IPS-20b (cell line): Measurements from ENCODE around the gene PRG2.

Source experiments
- H3K27ac ChIP-seq: one replicate; pipeline ENCODE4 v1.5.1; 2013; ENCODE audit warnings: low read length
- H3K27me3 ChIP-seq: 2 replicates; pipeline ENCODE4 v1.6.1; 2013; ENCODE audit warnings: mild to moderate bottlenecking, low read length, inconsistent platforms; ENCODE audit not compliant: insufficient read depth
- H3K36me3 ChIP-seq: 2 replicates; pipeline ENCODE4 v1.6.1; 2013; ENCODE audit warnings: low read depth, mild to moderate bottlenecking, inconsistent platforms, low read length, moderate library complexity; ENCODE audit not compliant: insufficient read depth
- H3K4me1 ChIP-seq: 2 replicates; pipeline ENCODE4 v1.6.1; 2013; ENCODE audit warnings: mild to moderate bottlenecking, control low read depth, inconsistent platforms, low read length, moderate library complexity; ENCODE audit not compliant: insufficient read depth
- H3K4me3 ChIP-seq: 2 replicates; pipeline ENCODE4 v1.5.1; 2013; ENCODE audit warnings: mild to moderate bottlenecking, low read length, inconsistent platforms
- H3K9ac ChIP-seq: 2 replicates; pipeline ENCODE4 v1.6.1; 2013; ENCODE audit warnings: low read depth, mild to moderate bottlenecking, inconsistent platforms, low read length, moderate library complexity
- H3K9me3 ChIP-seq: 2 replicates; pipeline ENCODE4 v1.6.1; 2013; ENCODE audit warnings: mild to moderate bottlenecking, low read depth, low read length, inconsistent platforms; ENCODE audit not compliant: insufficient read depth

The PRG2 gene

DNA sequence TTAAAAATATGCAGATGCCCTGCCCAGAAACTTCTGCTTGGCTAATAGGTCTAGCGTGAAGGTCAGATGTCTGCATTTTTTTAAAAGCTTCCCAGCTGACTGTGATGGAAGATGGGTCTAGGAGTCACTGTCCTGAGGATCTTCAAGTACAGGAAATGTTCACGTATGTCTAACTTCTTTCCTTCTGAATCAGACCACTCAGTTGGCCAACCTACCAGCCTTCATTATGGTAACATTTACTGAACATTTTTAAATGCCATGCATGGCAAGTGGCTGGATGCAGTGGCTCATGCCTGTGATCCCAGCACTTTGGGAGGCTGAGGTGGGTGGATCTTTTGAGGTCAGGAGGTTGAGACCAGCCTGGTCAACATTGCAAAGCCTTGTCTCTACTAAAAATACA is 1.1 kb upstream of the PRG2 start:
- no peaks in the 10 kb centered on the region for H3K36me3 ChIP-seq

DNA sequence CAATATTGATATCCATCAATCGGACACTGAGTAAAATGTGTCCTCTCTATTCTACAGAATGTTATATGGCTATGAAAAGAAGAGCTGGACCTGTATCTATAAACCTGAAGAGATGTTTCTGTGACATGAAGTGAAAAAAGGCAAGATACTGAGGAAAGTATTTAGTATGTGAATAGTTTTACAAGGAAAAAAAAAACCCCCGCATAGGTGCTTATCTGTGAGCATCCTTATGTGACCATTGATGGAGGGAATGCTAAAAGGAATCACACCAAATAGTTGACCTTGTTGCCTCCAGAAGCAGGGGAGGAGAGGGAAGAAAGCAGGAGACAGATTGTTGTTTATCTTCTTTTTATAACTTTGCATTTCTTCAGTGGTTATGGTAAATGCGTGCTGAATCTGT is 661 bp upstream of the PRG2 start:
- no peak overlapping the region for H3K9ac ChIP-seq
- H3K9me3 ChIP-seq, result no peaks in the 10 kb centered on the region
- no peak overlapping the region for H3K27ac ChIP-seq
- H3K36me3 ChIP-seq, result no peaks in the 10 kb centered on the region
- peaks cover 21% of the 10 kb centered on the region for H3K27me3 ChIP-seq
- no peaks in the 10 kb centered on the region for H3K4me1 ChIP-seq
- H3K4me3 ChIP-seq, result no peak overlapping the region

More for the DNA sequence above, 1.1 kb upstream of the PRG2 start:
- H3K27ac ChIP-seq, result no peak overlapping the region
- H3K27me3 ChIP-seq, result peaks cover 21% of the 10 kb centered on the region
- H3K9ac ChIP-seq, result no peak overlapping the region
- no peak overlapping the region for H3K4me3 ChIP-seq
- no peaks in the 10 kb centered on the region for H3K9me3 ChIP-seq
- no peaks in the 10 kb centered on the region for H3K4me1 ChIP-seq

DNA sequence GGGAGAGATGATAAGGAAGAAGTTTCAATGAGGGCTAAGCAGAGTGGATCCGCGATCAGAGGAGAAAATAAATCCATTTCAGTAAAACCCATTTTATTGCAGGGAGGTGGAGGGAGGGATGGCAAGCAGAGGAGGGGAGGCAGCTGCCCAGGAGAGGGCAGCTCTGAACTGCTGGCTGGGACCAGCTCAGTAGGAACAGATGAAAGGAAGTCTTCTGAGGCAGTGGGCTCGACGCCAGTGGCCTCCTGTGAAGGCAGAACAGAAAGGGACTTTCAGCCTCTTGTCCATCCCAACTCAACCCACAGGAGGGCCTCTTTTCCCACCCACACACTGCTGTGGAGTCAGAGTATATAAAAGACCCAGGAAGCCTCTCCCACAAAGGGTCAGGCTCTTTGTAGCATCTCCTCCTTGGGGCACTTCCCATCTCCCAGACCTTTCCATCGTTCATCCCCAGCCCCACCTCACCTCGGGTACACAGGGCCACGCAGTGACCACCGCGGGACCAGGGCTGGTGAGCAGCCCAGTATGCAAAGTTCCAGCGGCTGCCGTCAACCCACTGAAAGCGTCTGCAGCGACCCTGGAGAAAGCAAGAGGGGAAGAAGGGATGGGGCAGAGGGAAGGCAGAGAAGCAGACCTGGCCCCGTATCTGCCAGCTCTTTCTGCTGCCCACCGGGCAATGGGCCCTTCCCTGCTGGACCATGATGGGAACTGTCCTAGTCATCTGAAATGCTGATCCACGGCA is 3.0 kb downstream of the PRG2 start:
- no peak overlapping the region for H3K27ac ChIP-seq
- H3K4me1 ChIP-seq, result no peaks in the 10 kb centered on the region
- H3K4me3 ChIP-seq, result no peak overlapping the region
- no peaks in the 10 kb centered on the region for H3K36me3 ChIP-seq
- H3K9me3 ChIP-seq, result no peaks in the 10 kb centered on the region
- H3K27me3 ChIP-seq, result peaks cover 19% of the 10 kb centered on the region
- H3K9ac ChIP-seq, result no peak overlapping the region

DNA sequence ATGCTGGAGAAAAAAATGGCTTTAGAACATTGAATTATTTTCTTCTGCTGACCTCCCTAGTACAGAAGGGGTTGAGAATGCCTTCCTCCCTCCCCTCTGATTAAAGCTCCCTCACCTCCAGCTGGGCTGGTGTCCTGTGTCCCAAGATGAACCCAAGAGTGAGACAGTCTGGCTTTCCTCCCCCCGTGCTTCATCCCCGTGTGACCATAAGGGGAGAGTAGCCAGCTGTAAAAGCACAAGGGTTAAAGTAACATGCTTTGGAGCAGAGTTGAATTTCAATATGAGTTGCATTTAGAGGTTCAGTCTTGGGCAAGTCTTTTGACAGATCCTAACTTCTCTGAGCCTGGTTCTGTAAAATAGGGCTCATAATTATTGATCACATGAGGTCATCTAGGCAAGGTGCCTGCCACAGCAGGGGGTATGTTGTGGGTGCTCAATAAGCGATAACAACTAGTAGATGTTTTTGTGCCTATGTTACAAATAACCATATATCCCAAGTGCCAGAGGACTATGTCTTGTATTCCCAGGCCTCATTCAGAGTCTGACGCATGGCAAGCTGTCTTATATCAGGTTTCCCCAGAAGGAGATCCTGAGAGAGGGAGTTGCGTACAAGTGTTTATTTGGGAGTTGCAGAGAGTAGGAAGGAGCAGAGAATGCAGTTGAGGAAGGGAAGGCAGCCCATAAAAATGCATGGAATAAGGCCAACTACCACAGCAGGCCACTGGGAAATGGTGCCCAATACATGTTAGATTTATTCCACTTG is 4.1 kb downstream of the PRG2 start:
- Histone ChIP-seq H3K27me3 (peaks cover 18% of the 10 kb centered on the region; the same call in 1 of the 2 replicates), H3K9ac (no peak overlapping the region), H3K27ac (no peak overlapping the region)

DNA sequence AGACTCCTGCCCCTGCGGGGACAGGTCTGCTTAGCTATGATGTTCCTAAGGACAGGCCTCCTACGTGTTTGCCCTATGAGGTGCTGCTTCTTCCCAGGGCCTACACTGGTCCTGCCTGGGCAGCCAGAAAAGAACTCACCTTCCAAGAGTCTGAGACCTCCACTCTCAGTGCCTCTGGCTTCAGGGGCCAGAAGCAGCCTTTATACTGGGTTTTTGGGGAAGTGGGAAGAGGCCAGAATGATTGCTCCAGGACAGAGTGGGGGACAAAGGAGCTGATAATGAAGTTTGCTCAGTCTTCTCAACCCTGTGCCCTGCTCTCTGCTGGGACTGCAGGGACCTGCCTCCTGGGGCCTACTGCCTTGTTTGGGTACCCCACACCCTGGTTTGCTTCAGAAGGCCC is 9.5 kb downstream of the PRG2 start, which contains the start of gene PRG3:
Gene PRG3, minus strand, starts transcription at position 176 of the 400 bp plus-strand sequence. CDS start 442 bp downstream, outside the sequence.
- Histone ChIP-seq H3K27me3 (peaks cover 13% of the 10 kb centered on the region), H3K27ac (no peak within 1 kb of the TSS), H3K9ac (no peak within 1 kb of the TSS), H3K4me1 (no peaks in the 10 kb centered on the region), H3K36me3 (no peaks in the 10 kb centered on the region), H3K9me3 (no peaks in the 10 kb centered on the region), H3K4me3 (no peak within 1 kb of the TSS)

More for the DNA sequence above, 4.1 kb downstream of the PRG2 start:
- no peak overlapping the region for H3K4me3 ChIP-seq
- H3K4me1 ChIP-seq, result no peaks in the 10 kb centered on the region
- H3K9me3 ChIP-seq, result no peaks in the 10 kb centered on the region
- H3K36me3 ChIP-seq, result no peaks in the 10 kb centered on the region

DNA sequence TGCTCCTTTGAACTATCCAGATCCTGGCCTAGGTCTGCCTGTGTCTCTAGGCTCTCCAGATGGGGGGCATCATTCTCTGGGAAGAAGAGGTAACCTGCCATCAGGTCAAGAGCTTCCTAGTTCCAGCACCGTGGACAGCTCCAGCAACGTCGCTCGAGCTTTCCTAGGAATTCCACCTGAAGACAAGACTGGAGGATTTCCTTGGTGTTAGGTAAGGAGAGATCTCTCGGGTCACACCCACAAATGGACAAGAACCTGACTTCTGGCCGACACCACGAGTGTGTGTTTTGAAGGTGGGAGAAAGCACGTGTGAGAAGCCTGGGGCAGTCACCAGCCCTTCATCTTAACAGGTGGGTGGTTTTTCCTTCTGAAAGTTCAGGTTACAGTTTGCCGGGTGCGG is 10.7 kb downstream of the PRG2 start:
- H3K9me3 ChIP-seq, result no peaks in the 10 kb centered on the region
- H3K27ac ChIP-seq, result no peak overlapping the region
- no peaks in the 10 kb centered on the region for H3K4me1 ChIP-seq
- peaks cover 13% of the 10 kb centered on the region for H3K27me3 ChIP-seq
- H3K9ac ChIP-seq, result no peak overlapping the region
- no peak overlapping the region for H3K4me3 ChIP-seq
- H3K36me3 ChIP-seq, result no peaks in the 10 kb centered on the region

DNA sequence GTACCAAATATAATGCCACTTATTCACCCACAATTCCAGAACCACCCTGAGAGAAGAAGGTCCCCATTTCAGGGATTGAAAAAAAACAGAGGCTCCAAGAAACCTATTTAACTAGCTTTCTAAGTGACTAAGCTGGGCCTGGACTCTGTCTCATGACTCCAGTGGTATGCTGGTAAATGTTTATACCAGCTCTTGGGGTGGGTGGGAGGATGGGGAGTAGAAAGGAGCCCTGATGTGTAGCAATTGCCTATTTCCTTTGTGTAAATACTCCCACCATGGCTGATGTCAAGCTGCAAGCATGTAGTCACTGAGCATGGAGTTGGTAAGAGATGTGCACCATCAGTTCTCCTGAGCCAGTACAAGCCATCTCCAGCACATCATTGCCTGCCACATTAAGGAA is 12.3 kb downstream of the PRG2 start:
- no peaks in the 10 kb centered on the region for H3K4me1 ChIP-seq
- no peaks in the 10 kb centered on the region for H3K9me3 ChIP-seq
- no peak overlapping the region for H3K9ac ChIP-seq
- no peak overlapping the region for H3K4me3 ChIP-seq
- no peak overlapping the region for H3K27ac ChIP-seq
- no peaks in the 10 kb centered on the region for H3K36me3 ChIP-seq
- peaks cover 13% of the 10 kb centered on the region for H3K27me3 ChIP-seq

DNA sequence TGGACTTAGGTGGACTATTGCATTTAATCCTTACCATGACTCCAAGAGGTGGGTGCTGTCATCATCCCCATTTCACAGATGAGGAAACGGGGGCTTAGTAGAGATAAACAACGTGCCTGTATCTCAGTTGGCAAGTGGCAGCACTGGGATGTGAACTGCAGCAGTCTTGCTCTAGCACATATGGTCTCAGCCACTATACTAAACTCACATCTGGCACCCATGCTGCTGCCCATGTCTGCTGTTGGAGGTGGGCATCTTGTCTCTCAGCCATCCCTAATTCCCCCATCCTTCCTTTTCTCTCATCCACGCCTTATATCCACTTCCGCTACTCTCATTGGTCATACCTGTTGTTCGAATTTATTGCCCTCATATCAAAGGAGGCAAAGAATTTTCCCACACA is 13.3 kb downstream of the PRG2 start:
- Histone ChIP-seq H3K27ac (no peak overlapping the region), H3K36me3 (no peaks in the 10 kb centered on the region), H3K9me3 (no peaks in the 10 kb centered on the region), H3K4me3 (no peak overlapping the region), H3K27me3 (peaks cover 13% of the 10 kb centered on the region), H3K9ac (no peak overlapping the region), H3K4me1 (no peaks in the 10 kb centered on the region)

DNA sequence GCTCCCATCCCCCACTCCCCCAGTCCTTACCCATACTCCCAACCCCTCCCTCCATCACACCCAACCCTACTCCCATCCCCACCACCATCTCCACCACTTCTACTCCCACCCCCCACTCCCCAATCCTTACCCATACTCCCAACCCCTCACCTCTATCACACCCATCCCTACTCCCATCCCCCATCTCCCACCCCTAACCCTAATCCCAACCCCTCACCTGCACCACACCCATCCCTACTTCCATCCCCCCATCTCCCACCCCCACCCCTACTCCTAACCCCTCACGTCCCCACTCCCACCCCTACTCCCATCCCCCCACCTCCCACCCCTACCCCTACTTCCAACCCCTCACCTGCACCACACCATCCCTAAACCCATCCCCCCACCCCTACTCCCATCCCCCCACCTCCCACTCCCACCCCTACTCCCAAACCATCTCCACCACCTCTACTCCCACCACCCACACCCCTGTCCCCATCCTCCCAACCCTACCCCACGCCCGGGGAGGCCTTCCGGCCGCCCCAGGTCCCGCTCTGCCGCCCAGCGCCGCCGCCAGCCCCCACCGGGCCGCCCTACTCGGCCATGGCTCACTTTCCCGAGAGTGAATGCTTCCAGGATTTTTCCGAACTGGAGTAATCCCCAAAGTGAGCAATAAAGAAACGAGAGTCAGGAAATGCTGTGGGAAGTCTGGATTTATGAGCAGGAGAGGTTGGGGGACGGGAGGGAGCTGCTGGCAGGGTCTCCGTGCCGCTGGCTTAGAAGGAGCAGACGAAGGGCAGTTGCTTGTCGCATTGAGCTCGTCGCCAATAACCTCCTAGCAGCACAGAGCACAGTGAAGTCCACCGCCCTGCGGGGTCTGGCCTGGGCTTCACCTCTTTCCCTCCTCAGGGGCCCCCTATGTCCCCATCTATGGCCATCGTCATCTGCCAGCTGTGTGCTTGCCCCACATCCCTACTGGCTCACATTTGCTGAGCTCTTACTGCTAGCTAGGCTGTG is 14.1 kb downstream of the PRG2 start:
- H3K9me3 ChIP-seq, result no peaks in the 10 kb centered on the region
- no peaks in the 10 kb centered on the region for H3K4me1 ChIP-seq
- H3K9ac ChIP-seq, result no peak overlapping the region
- peak overlapping the region; percentile 22; the same call in 1 of the 2 replicates for H3K4me3 ChIP-seq
- H3K27me3 ChIP-seq, result peaks cover 13% of the 10 kb centered on the region
- H3K27ac ChIP-seq, result no peak overlapping the region
- H3K36me3 ChIP-seq, result no peaks in the 10 kb centered on the region

DNA sequence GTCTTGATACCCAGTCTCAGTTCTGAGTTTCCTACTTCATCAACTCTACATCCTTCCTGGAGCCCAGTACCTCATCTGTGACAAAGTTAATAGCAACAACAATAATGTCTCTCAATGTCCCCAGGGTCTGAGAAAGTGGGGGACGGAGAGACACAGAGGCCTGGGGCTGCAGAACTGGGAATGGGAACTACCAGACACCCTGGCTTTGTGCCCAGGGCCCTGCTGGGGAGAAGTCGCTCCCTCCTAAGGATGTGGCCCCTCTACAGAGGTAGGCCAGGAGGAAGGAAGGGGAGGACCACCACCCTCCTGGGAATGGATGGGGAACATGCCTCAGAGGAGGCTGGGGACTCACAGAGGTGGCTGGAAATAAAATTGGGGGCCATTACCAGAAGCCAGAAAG is 15.0 kb downstream of the PRG2 start:
- no peaks in the 10 kb centered on the region for H3K9me3 ChIP-seq
- H3K4me3 ChIP-seq, result no peak overlapping the region
- H3K36me3 ChIP-seq, result no peaks in the 10 kb centered on the region
- H3K9ac ChIP-seq, result no peak overlapping the region
- H3K27ac ChIP-seq, result no peak overlapping the region
- no peaks in the 10 kb centered on the region for H3K4me1 ChIP-seq
- H3K27me3 ChIP-seq, result peaks cover 13% of the 10 kb centered on the region

DNA sequence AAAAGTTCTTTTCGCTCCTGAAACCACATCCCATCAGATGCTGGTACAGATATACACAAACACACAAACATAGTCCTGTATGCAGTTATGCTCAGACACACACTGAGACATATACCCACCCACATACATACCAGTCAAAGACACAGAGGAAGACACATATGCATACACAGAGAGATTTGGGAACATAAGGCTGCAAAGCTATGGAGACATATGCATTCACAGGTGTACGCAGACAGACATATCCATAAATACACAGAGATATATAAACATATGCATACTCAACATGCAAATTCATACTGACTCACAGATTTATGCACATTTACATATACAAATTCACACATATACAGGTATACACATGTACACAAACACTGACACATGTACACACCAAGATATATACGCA is 15.5 kb downstream of the PRG2 start:
- Histone ChIP-seq H3K4me3 (no peak overlapping the region), H3K9me3 (no peaks in the 10 kb centered on the region), H3K27ac (no peak overlapping the region)

More for the DNA sequence above, 15.5 kb downstream of the PRG2 start:
- Histone ChIP-seq H3K27me3 (peaks cover 13% of the 10 kb centered on the region), H3K36me3 (no peaks in the 10 kb centered on the region), H3K9ac (no peak overlapping the region), H3K4me1 (no peaks in the 10 kb centered on the region)
